HEK293 (cell line): ENCODE data around the gene TMEM132A.

Experiments
- CTCF ChIA-PET: fragments of 350-600 bp; formaldehyde crosslinking; extraction: SDS; loops from one replicate; lab custom pipeline; 2021; ENCODE audit warnings: antibody characterized with exemption; lab: Yijun Ruan, JAX
- POLR2A ChIA-PET: fragments of 300-600 bp; formaldehyde crosslinking; extraction: SDS; loops from one replicate; lab custom pipeline; 2020; ENCODE audit warnings: antibody characterized with exemption, inconsistent platforms; lab: Yijun Ruan, JAX
- H3K27ac ChIP-seq: fragments of 200-500 bp; sonication (Bioruptor generic); 2 replicates; pipeline ENCODE4 v1.5.1; 2014; ENCODE audit warnings: low read depth, low read length, control low read depth, inconsistent platforms; ENCODE audit errors: extremely low read depth
- H3K36me3 ChIP-seq, 2 experiments: fragments of 200-500 bp in 1 of 2; sonication (Bioruptor generic) in 1 of 2; 1 replicate in 1 of 2; 2 replicates in 1 of 2; pipeline ENCODE4 v1.5.1; 2014 to 2017; ENCODE audit warnings: inconsistent platforms in 2 of 2, low read length in 2 of 2; ENCODE audit not compliant: control insufficient read depth in 2 of 2, insufficient read depth in 1 of 2
- H3K4me1 ChIP-seq: fragments of 200-500 bp; sonication (Bioruptor generic); 2 replicates; pipeline ENCODE4 v1.5.1; 2014; ENCODE audit warnings: mild to moderate bottlenecking, low read length, inconsistent platforms; ENCODE audit not compliant: control insufficient read depth, insufficient read depth
- H3K4me3 ChIP-seq: 2 replicates; pipeline ENCODE4 v1.5.1; 2011; ENCODE audit warnings: low read depth, mild to moderate bottlenecking, control low read depth, low read length, moderate library complexity
- H3K9me3 ChIP-seq: fragments of 200-500 bp; sonication (Bioruptor generic); 2 replicates; pipeline ENCODE4 v1.5.1; 2014; ENCODE audit warnings: low read depth, low read length, inconsistent platforms; ENCODE audit not compliant: control insufficient read depth, insufficient read depth
- EGR2 ChIP-seq: fragments of 450-650 bp; formaldehyde crosslinking; IDR thresholded peaks from 2 replicates; pipeline ENCODE4 v1.5.1; 2016; ENCODE audit warnings: low read depth, missing biosample characterization, missing genetic modification characterization
- ELK4 ChIP-seq: IDR thresholded peaks from 2 replicates; pipeline ENCODE4 v1.6.1; 2011; ENCODE audit warnings: mild to moderate bottlenecking, low read depth, low read length, borderline replicate concordance
- GLIS1 ChIP-seq: fragments of 450-650 bp; formaldehyde crosslinking; IDR thresholded peaks from 2 replicates; pipeline ENCODE4 v1.5.1; 2016; ENCODE audit warnings: missing biosample characterization, missing genetic modification characterization
- PBX3 ChIP-seq: sonication (generic); formaldehyde crosslinking; IDR thresholded peaks from 2 replicates; pipeline ENCODE4 v1.8.1; 2022; ENCODE audit warnings: mild to moderate bottlenecking, moderate library complexity, missing genetic modification reagents
- REPIN1 ChIP-seq: fragments of 450-650 bp; formaldehyde crosslinking; IDR thresholded peaks from 2 replicates; pipeline ENCODE4 v1.5.1; 2017; ENCODE audit warnings: missing biosample characterization, missing genetic modification characterization, low read depth
- ZBTB20 ChIP-seq: fragments of 450-650 bp; formaldehyde crosslinking; IDR thresholded peaks from 2 replicates; pipeline ENCODE4 v1.5.1; 2016; ENCODE audit warnings: missing biosample characterization, missing genetic modification characterization
- ZBTB49 ChIP-seq: fragments of 450-650 bp; formaldehyde crosslinking; IDR thresholded peaks from 2 replicates; pipeline ENCODE4 v1.5.1; 2016; ENCODE audit warnings: missing biosample characterization, missing genetic modification characterization, low read depth
- ZBTB7A ChIP-seq: fragments of 450-650 bp; formaldehyde crosslinking; IDR thresholded peaks from 2 replicates; pipeline ENCODE4 v1.5.1; 2016; ENCODE audit warnings: low read depth, missing biosample characterization, missing genetic modification characterization
- ZNF138 ChIP-seq: fragments of 450-650 bp; formaldehyde crosslinking; IDR thresholded peaks from 2 replicates; pipeline ENCODE4 v1.5.1; 2016; ENCODE audit warnings: missing biosample characterization, missing genetic modification characterization, borderline replicate concordance
- ZNF239 ChIP-seq: fragments of 450-650 bp; formaldehyde crosslinking; IDR thresholded peaks from 2 replicates; pipeline ENCODE4 v1.5.1; 2016; ENCODE audit warnings: missing biosample characterization, missing genetic modification characterization
- ZNF280C ChIP-seq: fragments of 450-650 bp; formaldehyde crosslinking; IDR thresholded peaks from 2 replicates; pipeline ENCODE4 v1.5.1; 2016; ENCODE audit warnings: missing biosample characterization, missing genetic modification characterization
- ZNF394 ChIP-seq: fragments of 450-650 bp; formaldehyde crosslinking; IDR thresholded peaks from 2 replicates; pipeline ENCODE4 v1.5.1; 2016; ENCODE audit warnings: missing biosample characterization, missing genetic modification characterization, mild to moderate bottlenecking, moderate library complexity, borderline replicate concordance
- ZNF398 ChIP-seq: fragments of 450-650 bp; formaldehyde crosslinking; IDR thresholded peaks from 2 replicates; pipeline ENCODE4 v1.5.1; 2017; ENCODE audit warnings: missing biosample characterization, missing genetic modification characterization
- ZNF488 ChIP-seq: fragments of 450-650 bp; formaldehyde crosslinking; IDR thresholded peaks from 2 replicates; pipeline ENCODE4 v1.5.1; 2016; ENCODE audit warnings: missing biosample characterization, missing genetic modification characterization
- ZNF555 ChIP-seq: fragments of 450-650 bp; formaldehyde crosslinking; conservative IDR thresholded peaks from 2 replicates; pipeline ENCODE4 v1.5.1; 2017; ENCODE audit warnings: missing biosample characterization, mild to moderate bottlenecking, missing genetic modification characterization, inconsistent platforms
- ZNF707 ChIP-seq: fragments of 450-650 bp; formaldehyde crosslinking; IDR thresholded peaks from 2 replicates; pipeline ENCODE4 v1.5.1; 2016; ENCODE audit warnings: missing biosample characterization, missing genetic modification characterization
- ZNF792 ChIP-seq: fragments of 450-650 bp; formaldehyde crosslinking; IDR thresholded peaks from 2 replicates; pipeline ENCODE4 v1.5.1; 2016; ENCODE audit warnings: missing biosample characterization, missing genetic modification characterization
- ZNF837 ChIP-seq: fragments of 450-650 bp; formaldehyde crosslinking; IDR thresholded peaks from 2 replicates; pipeline ENCODE4 v1.5.1; 2016; ENCODE audit warnings: missing biosample characterization, missing genetic modification characterization
- ZSCAN16 ChIP-seq: fragments of 450-650 bp; formaldehyde crosslinking; IDR thresholded peaks from 2 replicates; pipeline ENCODE4 v1.5.1; 2016; ENCODE audit warnings: missing biosample characterization, missing genetic modification characterization
- ZSCAN30 ChIP-seq: fragments of 450-650 bp; IDR thresholded peaks from 2 replicates; pipeline ENCODE4 v1.5.1; 2018; ENCODE audit warnings: missing biosample characterization, mild to moderate bottlenecking, missing genetic modification characterization, moderate library complexity

TMEM132A gene

GRCh38 chr11:60879104-60879503 is 45.2 kb upstream of the TMEM132A start:
- Histone ChIP-seq H3K4me3 (no peak overlapping the region), H3K4me1 (no peaks in the 10 kb centered on the region), H3K27ac (no peak overlapping the region), H3K36me3 (peaks cover 0 to 28% of the 10 kb centered on the region in 2 experiments; a peak in 1 of 3 replicates), H3K9me3 (no peaks in the 10 kb centered on the region)
- TF ChIP-seq ELK4 (no peak), ZNF707 (tag by site-specific recombination) (no peak), GLIS1 (tag by site-specific recombination) (no peak), REPIN1 (tag by site-specific recombination) (no peak), ZSCAN30 (tag by site-specific recombination) (no peak), ZBTB20 (tag by site-specific recombination) (no peak), ZNF488 (tag by site-specific recombination) (no peak), ZNF398 (tag by site-specific recombination) (no peak), ZNF792 (tag by site-specific recombination) (no peak), ZNF138 (tag by site-specific recombination) (no peak), ZNF280C (tag by site-specific recombination) (no peak)
- ChIA-PET CTCF (interaction anchor here (0.9 to 1.1 kb wide), 3 partner anchors 8 to 12 kb away, joined by 3 to 4 read pairs (median 4); no protein-coding TSS in a partner anchor), POLR2A (no interaction called here)

- no peak overlapping the region for H3K4me3 ChIP-seq
- H3K36me3 ChIP-seq, result peaks cover 0 to 28% of the 10 kb centered on the region in 2 experiments; a peak in 1 of 3 replicates
- ChIA-PET POLR2A (no interaction called here), CTCF (interaction anchor here (1.1 kb wide), 1 partner anchor 20 kb away, joined by 6 read pairs; no protein-coding TSS in a partner anchor)
- no peak overlapping the region for H3K27ac ChIP-seq
- H3K9me3 ChIP-seq, result no peaks in the 10 kb centered on the region
- TF ChIP-seq ZNF555 (tag by site-specific recombination) (no peak), ZNF394 (tag by site-specific recombination) (no peak), EGR2 (no peak), ZBTB7A (no peak), ZNF239 (tag by site-specific recombination) (no peak), ZBTB49 (no peak), ZSCAN16 (tag by site-specific recombination) (no peak), ZNF837 (tag by site-specific recombination) (no peak), PBX3 (no peak)
- TF ChIP-seq, all 188 proteins: peak for 0
- no peaks in the 10 kb centered on the region for H3K4me1 ChIP-seq
Observed at GRCh38 chr11:60879971-60880588, 44.2 kb upstream of the TMEM132A start.
